Endodermal cell (in vitro differentiated cells): Measurements from ENCODE around the gene PRR5. TPM values are rescaled to one million over a fixed set of nuclear protein-coding genes. Genes with fewer than 3 reads are reported as not detected.
A peak's percentile ranks its signal among the peaks of the same experiment; 100 is the strongest.

Source experiments
- DNase-seq: peaks from one replicate; pipeline ENCODE4 v3.0.0-alpha.2; 2017
- H3K27ac ChIP-seq: 2 replicates; pipeline ENCODE4 v1.5.1; 2013; ENCODE audit warnings: mild to moderate bottlenecking, low read depth, low read length, moderate library complexity
- H3K27me3 ChIP-seq: 2 replicates; pipeline ENCODE4 v1.6.1; 2013; ENCODE audit warnings: mild to moderate bottlenecking, low read length, moderate library complexity; ENCODE audit not compliant: insufficient read depth, control insufficient read depth, poor library complexity, severe bottlenecking
- H3K36me3 ChIP-seq: 2 replicates; pipeline ENCODE4 v1.7.0; 2013; ENCODE audit warnings: mild to moderate bottlenecking, low read length, moderate library complexity; ENCODE audit not compliant: control insufficient read depth, insufficient read depth
- H3K4me1 ChIP-seq: one replicate; pipeline ENCODE4 v1.7.0; 2013; ENCODE audit warnings: low read length; ENCODE audit not compliant: control insufficient read depth, insufficient read depth
- H3K4me3 ChIP-seq: 2 replicates; pipeline ENCODE4 v1.5.1; 2013; ENCODE audit warnings: mild to moderate bottlenecking, low read length, moderate library complexity
- H3K9ac ChIP-seq: 2 replicates; pipeline ENCODE4 v1.6.1; 2013; ENCODE audit warnings: mild to moderate bottlenecking, low read length, moderate library complexity; ENCODE audit not compliant: poor library complexity, severe bottlenecking; ENCODE audit errors: extremely low read depth
- H3K9me3 ChIP-seq: 2 replicates; pipeline ENCODE4 v1.6.1; 2013; ENCODE audit warnings: mild to moderate bottlenecking, low read length, moderate library complexity; ENCODE audit not compliant: control insufficient read depth
- H3K27ac Mint-ChIP-seq: 2 replicates; pipeline ENCODE4 v1.8.0; 2020; ENCODE audit warnings: mixed read lengths
- H3K27me3 Mint-ChIP-seq: 2 replicates; pipeline ENCODE4 v1.8.0; 2021; ENCODE audit warnings: mild to moderate bottlenecking, mixed read lengths; ENCODE audit not compliant: insufficient read depth
- H3K36me3 Mint-ChIP-seq: 2 replicates; pipeline ENCODE4 v1.8.0; 2020; ENCODE audit warnings: low read depth, mixed read lengths
- H3K4me1 Mint-ChIP-seq: 2 replicates; pipeline ENCODE4 v1.8.0; 2020; ENCODE audit warnings: mixed read lengths
- H3K4me3 Mint-ChIP-seq: 2 replicates; pipeline ENCODE4 v1.8.0; 2020; ENCODE audit warnings: mild to moderate bottlenecking, moderate library complexity, mixed read lengths
- H3K9me3 Mint-ChIP-seq: 2 replicates; pipeline ENCODE4 v1.8.0; 2020; ENCODE audit warnings: mild to moderate bottlenecking, mixed read lengths
- WGBS, 2 experiments: methylation state at CpG; one replicate each; pipeline versions ENCODE4 v1.1.5 to v1.1.7; 2013; ENCODE audit warnings: missing lambda C conversion rate in 2 of 2, mixed read lengths in 1 of 2; ENCODE audit not compliant: insufficient coverage in 1 of 2, insufficient read length in 1 of 2; 5-methylcytosine and 5-hydroxymethylcytosine counted together
- total RNA-seq, 2 donors: library from RNA; stranded (reverse); fragmentation: NEBNext Ultra II Directional in 1 of 2; extraction: Animal tissue kit (Norgen Biotek cat#: 25700) in 1 of 2; gene quantifications; 2 replicates in 1 of 2; 3 replicates in 1 of 2; pipeline ENCODE4 v1.2.1, GENCODE V29; 2021
- TF ChIP-seq, protein P1 (sequence below): fragments of 200-600 bp; sonication (generic); conservative IDR thresholded peaks from 2 replicates; pipeline ENCODE4 v1.5.0; 2021; ENCODE audit warnings: antibody characterized with exemption, mild to moderate bottlenecking

The PRR5 gene
- total RNA-seq, 2 donors from 2014 or later, result 32.0 to 37.2 TPM

DNA sequence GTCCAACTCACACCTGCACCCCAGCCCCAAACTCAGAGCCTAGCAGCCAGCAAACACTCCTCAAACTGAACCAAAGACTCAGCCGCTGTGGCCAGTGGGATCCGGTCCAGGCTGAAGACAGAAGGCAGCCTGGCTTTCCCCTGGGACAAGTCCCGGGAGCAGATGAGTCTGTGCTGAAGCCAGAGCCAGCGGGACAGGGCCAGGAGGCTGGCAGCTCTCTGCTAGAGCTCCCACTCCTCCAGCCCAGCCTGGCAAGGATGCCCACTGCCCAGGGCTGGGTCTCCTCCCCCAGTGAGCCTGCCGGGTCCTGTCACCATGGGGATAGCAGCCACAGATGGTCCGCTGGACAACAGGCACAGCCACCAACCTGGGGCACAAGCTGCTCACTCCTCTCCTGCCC is 42.9 kb upstream of the PRR5 start:
- Mint-ChIP-seq H3K27me3 (peaks cover 10% of the 10 kb centered on the region), H3K27ac (no peak overlapping the region), H3K36me3 (no peaks in the 10 kb centered on the region), H3K4me3 (no peak overlapping the region), H3K9me3 (no peaks in the 10 kb centered on the region), H3K4me1 (peaks cover 3% of the 10 kb centered on the region)
- Histone ChIP-seq H3K9me3 (no peaks in the 10 kb centered on the region), H3K4me1 (peaks cover 4% of the 10 kb centered on the region), H3K4me3 (no peak overlapping the region), H3K27ac (no peak overlapping the region), H3K9ac (no peak overlapping the region), H3K27me3 (no peaks in the 10 kb centered on the region), H3K36me3 (no peaks in the 10 kb centered on the region)
- 96 to 100% methylated on average over 3 to 6 of the region's 6 CpGs for WGBS, 2 experiments
- TF ChIP-seq, protein P1, sequence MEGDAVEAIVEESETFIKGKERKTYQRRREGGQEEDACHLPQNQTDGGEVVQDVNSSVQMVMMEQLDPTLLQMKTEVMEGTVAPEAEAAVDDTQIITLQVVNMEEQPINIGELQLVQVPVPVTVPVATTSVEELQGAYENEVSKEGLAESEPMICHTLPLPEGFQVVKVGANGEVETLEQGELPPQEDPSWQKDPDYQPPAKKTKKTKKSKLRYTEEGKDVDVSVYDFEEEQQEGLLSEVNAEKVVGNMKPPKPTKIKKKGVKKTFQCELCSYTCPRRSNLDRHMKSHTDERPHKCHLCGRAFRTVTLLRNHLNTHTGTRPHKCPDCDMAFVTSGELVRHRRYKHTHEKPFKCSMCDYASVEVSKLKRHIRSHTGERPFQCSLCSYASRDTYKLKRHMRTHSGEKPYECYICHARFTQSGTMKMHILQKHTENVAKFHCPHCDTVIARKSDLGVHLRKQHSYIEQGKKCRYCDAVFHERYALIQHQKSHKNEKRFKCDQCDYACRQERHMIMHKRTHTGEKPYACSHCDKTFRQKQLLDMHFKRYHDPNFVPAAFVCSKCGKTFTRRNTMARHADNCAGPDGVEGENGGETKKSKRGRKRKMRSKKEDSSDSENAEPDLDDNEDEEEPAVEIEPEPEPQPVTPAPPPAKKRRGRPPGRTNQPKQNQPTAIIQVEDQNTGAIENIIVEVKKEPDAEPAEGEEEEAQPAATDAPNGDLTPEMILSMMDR, result no peak
- DNase-seq, result peak; percentile 43

DNA sequence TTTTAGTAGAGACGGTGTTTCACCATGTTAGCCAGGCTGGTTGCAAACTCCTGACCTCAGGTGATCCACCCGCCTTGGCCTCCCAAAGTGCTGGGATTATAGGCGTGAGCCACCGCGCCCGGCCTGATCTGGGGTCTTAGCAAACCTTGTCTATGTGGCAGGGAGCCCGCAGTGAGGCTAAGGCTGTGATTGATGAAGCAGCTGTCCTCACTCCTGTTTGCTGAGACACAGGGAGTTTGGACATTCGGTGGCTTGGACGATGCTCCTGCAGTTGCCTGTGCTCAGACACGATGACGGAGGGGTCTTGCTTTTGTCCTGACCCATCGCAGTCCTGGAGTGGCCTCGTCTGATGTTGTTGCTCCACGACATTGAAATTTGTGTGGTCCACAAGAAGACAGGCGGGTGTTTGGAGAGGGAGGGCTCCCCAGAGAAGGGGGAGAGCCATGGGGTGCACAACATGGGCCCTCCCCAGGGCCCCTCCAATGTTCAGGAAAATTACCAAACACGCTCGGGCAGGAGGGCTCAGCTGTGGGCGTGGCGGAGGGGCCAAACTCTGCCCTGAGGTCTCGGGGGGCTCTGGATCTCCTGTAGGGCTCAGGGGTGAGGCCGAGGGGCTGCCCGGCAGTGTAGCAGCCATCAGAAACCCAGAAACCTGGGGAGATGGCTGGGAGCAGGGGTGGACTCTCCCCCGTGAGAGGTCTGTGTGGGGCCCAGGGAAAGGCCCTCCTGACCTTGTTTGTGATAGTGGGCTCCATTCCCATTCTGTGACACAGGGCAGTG is 41.8 kb upstream of the PRR5 start:
- H3K9me3 Mint-ChIP-seq, result no peaks in the 10 kb centered on the region
- no peak overlapping the region for H3K27ac Mint-ChIP-seq
- TF ChIP-seq, protein P1, result no peak
- no peak for DNase-seq
- no peaks in the 10 kb centered on the region for H3K36me3 ChIP-seq
- peaks cover 11% of the 10 kb centered on the region for H3K27me3 Mint-ChIP-seq
- no peaks in the 10 kb centered on the region for H3K27me3 ChIP-seq
- peaks cover 3% of the 10 kb centered on the region for H3K4me1 Mint-ChIP-seq
- 94% methylated on average over 16 to 23 of the region's 23 CpGs for WGBS, 2 experiments
- H3K4me3 Mint-ChIP-seq, result no peak overlapping the region
- H3K9ac ChIP-seq, result no peak overlapping the region
- peaks cover 4% of the 10 kb centered on the region for H3K4me1 ChIP-seq
- H3K9me3 ChIP-seq, result no peaks in the 10 kb centered on the region
- H3K4me3 ChIP-seq, result no peak overlapping the region
- H3K36me3 Mint-ChIP-seq, result no peaks in the 10 kb centered on the region
- H3K27ac ChIP-seq, result no peak overlapping the region

DNA sequence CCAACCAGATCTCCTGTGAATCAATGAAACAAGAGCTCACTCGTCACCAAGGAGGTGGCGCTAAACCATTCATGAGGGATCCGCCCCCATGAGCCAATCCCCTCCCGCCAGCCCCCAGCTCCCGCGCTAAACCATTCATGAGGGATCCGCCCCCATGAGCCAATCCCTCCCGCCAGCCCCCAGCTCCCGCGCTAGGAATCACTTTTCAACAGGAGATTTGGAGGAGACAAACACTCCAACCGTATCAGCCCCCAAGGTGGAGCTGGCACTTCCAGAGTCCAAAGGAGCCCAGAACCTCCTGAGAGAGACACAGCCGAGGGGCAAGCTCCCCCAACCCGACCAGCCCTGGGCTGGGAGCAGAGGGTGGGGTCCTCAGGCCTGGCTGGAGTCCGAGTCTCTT is 40.9 kb upstream of the PRR5 start:
- TF ChIP-seq, protein P1, result no peak
- Histone ChIP-seq H3K9me3 (no peaks in the 10 kb centered on the region), H3K9ac (no peak overlapping the region), H3K4me1 (peaks cover 4% of the 10 kb centered on the region), H3K4me3 (no peak overlapping the region), H3K27ac (no peak overlapping the region), H3K27me3 (no peaks in the 10 kb centered on the region), H3K36me3 (no peaks in the 10 kb centered on the region)
- H3K9me3 Mint-ChIP-seq, result no peaks in the 10 kb centered on the region
- WGBS, 2 experiments, result 18 to 40% methylated on average over 2 to 14 of the region's 14 CpGs
- H3K27ac Mint-ChIP-seq, result no peak overlapping the region
- peaks cover 3% of the 10 kb centered on the region for H3K4me1 Mint-ChIP-seq
- no peak overlapping the region for H3K4me3 Mint-ChIP-seq
- DNase-seq, result peak; percentile 87
- H3K27me3 Mint-ChIP-seq, result peaks cover 13% of the 10 kb centered on the region
- no peaks in the 10 kb centered on the region for H3K36me3 Mint-ChIP-seq
